Measurements from ENCODE around the gene CCL8.

Gene CCL8

GRCh38 chr17:34347063-34347462 is 27.8 kb downstream of the CCL8 start:
- Histone ChIP-seq H2AFZ (ENCODE audit: insufficient read depth, low read length, poor library complexity) (no peak overlapping the region), H4K91ac (ENCODE audit: low read depth, low read length) (no peak overlapping the region), H2BK12ac (ENCODE audit: low read length) (no peak overlapping the region), H2AK5ac (ENCODE audit: low read length) (no peak overlapping the region), H3K79me2 (ENCODE audit: control insufficient read depth, insufficient read depth, low read length, poor library complexity) (no peaks in the 10 kb centered on the region), H3K14ac (ENCODE audit: low read length) (no peak overlapping the region), H2BK120ac (ENCODE audit: insufficient read depth, low read length, poor library complexity) (no peak overlapping the region), H4K12ac (ENCODE audit: low read depth, low read length) (no peak overlapping the region), H3K18ac (ENCODE audit: low read length) (no peak overlapping the region), H4K8ac (ENCODE audit: low read depth, low read length) (no peak overlapping the region), H3K4me3 (ENCODE audit: low read depth, low read length) (no peak overlapping the region), H3K27ac (ENCODE audit: low read depth, low read length) (no peak overlapping the region), H3K4ac (ENCODE audit: low read depth, low read length) (no peak overlapping the region), H3K4me2 (ENCODE audit: low read length) (no peak overlapping the region), H2BK5ac (ENCODE audit: low read depth, low read length, poor library complexity) (no peak overlapping the region), H3K9me3 (ENCODE audit: insufficient read depth, low read depth, low read length) (no peaks in the 10 kb centered on the region), H3K79me1 (ENCODE audit: low read length) (no peaks in the 10 kb centered on the region), H3K36me3 (ENCODE audit: control insufficient read depth in 1 of 2, insufficient read depth in 2 of 2, low read length in 2 of 2) (no peaks in the 10 kb centered on the region), H3K23ac (ENCODE audit: low read length) (no peak overlapping the region), H3K27me3 (ENCODE audit: insufficient read depth, low read length) (no peaks in the 10 kb centered on the region), H3K4me1 (ENCODE audit: control insufficient read depth in 1 of 2, insufficient read depth in 2 of 2, low read length in 2 of 2) (no peaks in the 10 kb centered on the region), H3K9ac (ENCODE audit: low read length) (no peak overlapping the region)
- DNase-seq: no peak
- no CpG with 5 or more reads among the region's 4 CpGs for WGBS (ENCODE audit: extremely low coverage, insufficient coverage, insufficient read length)

DNA sequence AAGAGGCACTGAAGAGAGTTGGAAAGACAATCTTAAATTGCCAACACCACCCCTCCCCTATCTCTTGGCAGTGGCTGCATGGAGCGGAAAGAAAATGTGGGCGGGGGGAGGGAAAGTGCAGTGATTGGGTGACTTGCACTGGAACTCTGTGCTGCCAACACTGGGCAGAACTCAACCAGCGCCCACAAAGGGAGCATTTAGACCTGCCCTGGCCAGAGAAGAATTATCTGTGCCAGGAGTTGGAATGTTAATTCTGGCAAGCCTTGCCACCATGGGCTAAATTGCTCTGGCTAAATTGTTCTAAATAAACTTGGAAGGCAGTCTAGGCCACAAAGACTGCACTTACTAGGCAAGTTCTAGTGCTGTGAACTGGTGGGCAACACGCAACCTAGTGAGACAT is 30.5 kb downstream of the CCL8 start:
- Histone ChIP-seq H3K4me1 (ENCODE audit: control insufficient read depth in 1 of 2, insufficient read depth in 2 of 2, low read length in 2 of 2) (no peaks in the 10 kb centered on the region), H2BK120ac (ENCODE audit: insufficient read depth, low read length, poor library complexity) (no peak overlapping the region), H2BK5ac (ENCODE audit: low read depth, low read length, poor library complexity) (no peak overlapping the region), H3K36me3 (ENCODE audit: control insufficient read depth in 1 of 2, insufficient read depth in 2 of 2, low read length in 2 of 2) (no peaks in the 10 kb centered on the region), H4K8ac (ENCODE audit: low read depth, low read length) (no peak overlapping the region), H3K4me2 (ENCODE audit: low read length) (no peak overlapping the region), H3K9ac (ENCODE audit: low read length) (no peak overlapping the region), H3K18ac (ENCODE audit: low read length) (no peak overlapping the region), H2BK12ac (ENCODE audit: low read length) (no peak overlapping the region), H3K14ac (ENCODE audit: low read length) (no peak overlapping the region), H3K23ac (ENCODE audit: low read length) (no peak overlapping the region), H3K27me3 (ENCODE audit: insufficient read depth, low read length) (no peaks in the 10 kb centered on the region), H4K91ac (ENCODE audit: low read depth, low read length) (no peak overlapping the region), H3K27ac (ENCODE audit: low read depth, low read length) (no peak overlapping the region), H3K9me3 (ENCODE audit: insufficient read depth, low read depth, low read length) (no peaks in the 10 kb centered on the region), H4K12ac (ENCODE audit: low read depth, low read length) (no peak overlapping the region), H3K4me3 (ENCODE audit: low read depth, low read length) (no peak overlapping the region), H3K4ac (ENCODE audit: low read depth, low read length) (no peak overlapping the region), H3K79me2 (ENCODE audit: control insufficient read depth, insufficient read depth, low read length, poor library complexity) (no peaks in the 10 kb centered on the region), H2AFZ (ENCODE audit: insufficient read depth, low read length, poor library complexity) (no peak overlapping the region), H3K79me1 (ENCODE audit: low read length) (no peaks in the 10 kb centered on the region), H2AK5ac (ENCODE audit: low read length) (no peak overlapping the region)
- DNase-seq: no peak
- no CpG with 5 or more reads among the region's 4 CpGs for WGBS (ENCODE audit: extremely low coverage, insufficient coverage, insufficient read length)

DNA sequence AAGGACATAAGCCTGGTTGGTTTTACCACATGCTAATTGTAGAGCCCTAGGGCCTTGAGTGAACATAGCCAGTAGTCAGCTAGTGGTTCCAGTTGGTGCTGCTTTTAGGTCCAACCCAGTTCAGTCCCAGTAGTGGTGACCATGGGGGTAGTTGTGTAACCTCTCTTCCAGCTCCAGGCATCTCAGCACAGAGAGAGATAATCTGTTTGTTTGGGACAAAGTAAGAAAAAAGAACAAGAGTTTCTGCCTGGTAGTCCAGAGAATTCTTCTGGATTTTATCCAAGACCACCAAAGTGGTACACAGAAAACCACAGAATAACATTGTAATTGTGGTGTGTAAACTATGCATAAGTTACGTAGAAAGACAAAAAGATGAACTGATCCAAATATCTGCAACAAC is 31.9 kb downstream of the CCL8 start:
- H3K27ac ChIP-seq (ENCODE audit: low read depth, low read length): no peak overlapping the region
- H3K4me3 ChIP-seq (ENCODE audit: low read depth, low read length): no peak overlapping the region
- no peaks in the 10 kb centered on the region for H3K79me2 ChIP-seq (ENCODE audit: control insufficient read depth, insufficient read depth, low read length, poor library complexity)
- no peaks in the 10 kb centered on the region for H3K4me1 ChIP-seq (ENCODE audit: control insufficient read depth in 1 of 2, insufficient read depth in 2 of 2, low read length in 2 of 2)
- H3K9me3 ChIP-seq (ENCODE audit: insufficient read depth, low read depth, low read length): no peaks in the 10 kb centered on the region
- no peak overlapping the region for H3K18ac ChIP-seq (ENCODE audit: low read length)
- no peak overlapping the region for H2BK120ac ChIP-seq (ENCODE audit: insufficient read depth, low read length, poor library complexity)
- DNase-seq: no peak
- no peak overlapping the region for H3K14ac ChIP-seq (ENCODE audit: low read length)
- no peak overlapping the region for H2BK5ac ChIP-seq (ENCODE audit: low read depth, low read length, poor library complexity)
- no CpG with 5 or more reads among the region's 1 CpG for WGBS (ENCODE audit: extremely low coverage, insufficient coverage, insufficient read length)
- no peak overlapping the region for H2AFZ ChIP-seq (ENCODE audit: insufficient read depth, low read length, poor library complexity)
- no peak overlapping the region for H4K8ac ChIP-seq (ENCODE audit: low read depth, low read length)
- H3K23ac ChIP-seq (ENCODE audit: low read length): no peak overlapping the region
- H3K36me3 ChIP-seq (ENCODE audit: control insufficient read depth in 1 of 2, insufficient read depth in 2 of 2, low read length in 2 of 2): no peaks in the 10 kb centered on the region
- no peaks in the 10 kb centered on the region for H3K79me1 ChIP-seq (ENCODE audit: low read length)
- no peak overlapping the region for H4K91ac ChIP-seq (ENCODE audit: low read depth, low read length)
- H2AK5ac ChIP-seq (ENCODE audit: low read length): no peak overlapping the region
- H3K9ac ChIP-seq (ENCODE audit: low read length): no peak overlapping the region
- no peak overlapping the region for H3K4me2 ChIP-seq (ENCODE audit: low read length)
- no peaks in the 10 kb centered on the region for H3K27me3 ChIP-seq (ENCODE audit: insufficient read depth, low read length)
- H3K4ac ChIP-seq (ENCODE audit: low read depth, low read length): no peak overlapping the region
- H2BK12ac ChIP-seq (ENCODE audit: low read length): no peak overlapping the region
- no peak overlapping the region for H4K12ac ChIP-seq (ENCODE audit: low read depth, low read length)

GRCh38 chr17:34352191-34352590 is 33.0 kb downstream of the CCL8 start:
- Histone ChIP-seq H4K12ac (ENCODE audit: low read depth, low read length) (no peak overlapping the region), H3K18ac (ENCODE audit: low read length) (no peak overlapping the region), H2AFZ (ENCODE audit: insufficient read depth, low read length, poor library complexity) (no peak overlapping the region), H3K4me2 (ENCODE audit: low read length) (no peak overlapping the region), H3K27ac (ENCODE audit: low read depth, low read length) (no peak overlapping the region), H3K4me3 (ENCODE audit: low read depth, low read length) (no peak overlapping the region), H3K14ac (ENCODE audit: low read length) (no peak overlapping the region), H3K79me2 (ENCODE audit: control insufficient read depth, insufficient read depth, low read length, poor library complexity) (no peaks in the 10 kb centered on the region), H3K4ac (ENCODE audit: low read depth, low read length) (no peak overlapping the region), H3K4me1 (ENCODE audit: control insufficient read depth in 1 of 2, insufficient read depth in 2 of 2, low read length in 2 of 2) (no peaks in the 10 kb centered on the region), H3K9me3 (ENCODE audit: insufficient read depth, low read depth, low read length) (no peaks in the 10 kb centered on the region), H3K23ac (ENCODE audit: low read length) (no peak overlapping the region), H3K9ac (ENCODE audit: low read length) (no peak overlapping the region), H2BK120ac (ENCODE audit: insufficient read depth, low read length, poor library complexity) (no peak overlapping the region), H3K27me3 (ENCODE audit: insufficient read depth, low read length) (no peaks in the 10 kb centered on the region), H2AK5ac (ENCODE audit: low read length) (no peak overlapping the region), H3K79me1 (ENCODE audit: low read length) (no peaks in the 10 kb centered on the region), H2BK12ac (ENCODE audit: low read length) (no peak overlapping the region), H4K8ac (ENCODE audit: low read depth, low read length) (no peak overlapping the region), H4K91ac (ENCODE audit: low read depth, low read length) (no peak overlapping the region), H3K36me3 (ENCODE audit: control insufficient read depth in 1 of 2, insufficient read depth in 2 of 2, low read length in 2 of 2) (no peaks in the 10 kb centered on the region), H2BK5ac (ENCODE audit: low read depth, low read length, poor library complexity) (no peak overlapping the region)
- no peak for DNase-seq

DNA sequence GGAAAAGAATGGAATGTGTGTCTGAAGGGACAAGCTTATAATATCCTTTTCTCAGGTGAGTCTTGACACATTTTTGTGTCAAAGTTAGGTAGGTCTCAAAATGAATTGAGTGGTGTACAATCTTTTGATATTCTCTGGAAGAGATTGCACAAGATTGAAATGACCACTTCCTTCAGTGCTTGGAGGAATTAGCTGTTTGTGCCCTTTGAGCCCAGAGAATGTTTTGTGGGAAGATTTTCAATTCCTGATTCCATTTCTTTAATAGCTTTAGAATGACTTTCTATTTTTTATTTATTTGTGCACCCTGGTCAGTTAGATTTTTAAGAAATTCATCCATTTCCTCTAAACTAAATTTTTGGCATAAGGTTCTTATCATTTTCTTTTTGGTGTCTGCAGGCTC is 35.4 kb downstream of the CCL8 start:
- no peak overlapping the region for H4K91ac ChIP-seq (ENCODE audit: low read depth, low read length)
- H3K79me1 ChIP-seq (ENCODE audit: low read length): no peaks in the 10 kb centered on the region
- no peak overlapping the region for H3K9ac ChIP-seq (ENCODE audit: low read length)
- H3K23ac ChIP-seq (ENCODE audit: low read length): no peak overlapping the region
- H3K4me2 ChIP-seq (ENCODE audit: low read length): no peak overlapping the region
- H2BK12ac ChIP-seq (ENCODE audit: low read length): no peak overlapping the region
- H3K18ac ChIP-seq (ENCODE audit: low read length): no peak overlapping the region
- no peak overlapping the region for H3K14ac ChIP-seq (ENCODE audit: low read length)
- no peak overlapping the region for H2AFZ ChIP-seq (ENCODE audit: insufficient read depth, low read length, poor library complexity)
- no peaks in the 10 kb centered on the region for H3K79me2 ChIP-seq (ENCODE audit: control insufficient read depth, insufficient read depth, low read length, poor library complexity)
- no peak overlapping the region for H2BK5ac ChIP-seq (ENCODE audit: low read depth, low read length, poor library complexity)
- no peaks in the 10 kb centered on the region for H3K9me3 ChIP-seq (ENCODE audit: insufficient read depth, low read depth, low read length)
- H2BK120ac ChIP-seq (ENCODE audit: insufficient read depth, low read length, poor library complexity): no peak overlapping the region
- no peaks in the 10 kb centered on the region for H3K36me3 ChIP-seq (ENCODE audit: control insufficient read depth in 1 of 2, insufficient read depth in 2 of 2, low read length in 2 of 2)
- no peak overlapping the region for H2AK5ac ChIP-seq (ENCODE audit: low read length)
- H3K4ac ChIP-seq (ENCODE audit: low read depth, low read length): no peak overlapping the region
- H3K27ac ChIP-seq (ENCODE audit: low read depth, low read length): no peak overlapping the region
- H3K27me3 ChIP-seq (ENCODE audit: insufficient read depth, low read length): no peaks in the 10 kb centered on the region
- H4K12ac ChIP-seq (ENCODE audit: low read depth, low read length): no peak overlapping the region
- no peaks in the 10 kb centered on the region for H3K4me1 ChIP-seq (ENCODE audit: control insufficient read depth in 1 of 2, insufficient read depth in 2 of 2, low read length in 2 of 2)
- DNase-seq: no peak
- no peak overlapping the region for H3K4me3 ChIP-seq (ENCODE audit: low read depth, low read length)
- H4K8ac ChIP-seq (ENCODE audit: low read depth, low read length): no peak overlapping the region

Measured in trophoblast cell (in vitro differentiated cells and primary cell).